Measurements from ENCODE around the gene MESD. TPM values are rescaled to one million over a fixed set of nuclear protein-coding genes. Genes with fewer than 3 reads are reported as not detected.

MESD gene
- polyA plus RNA-seq, 1 of the 3 experiments (the other 2 are of a cell fraction) = 15.2 TPM

- Histone ChIP-seq H3K4me2 (no peak overlapping the region), H3K79me2 (ENCODE audit: insufficient read depth) (no peaks in the 10 kb centered on the region), H4K20me1 (ENCODE audit: insufficient read depth) (no peaks in the 10 kb centered on the region), H3K27me3 (ENCODE audit: insufficient read depth) (no peaks in the 10 kb centered on the region), H3K4me3 (ENCODE audit: low read depth in 2 of 2, low read length in 1 of 2) (no peak overlapping the region), H3K36me3 (replicated peaks in 1 of 2; ENCODE audit: control insufficient read depth in 1 of 2, insufficient read depth in 2 of 2, low read length in 1 of 2) (peaks cover 0 to 84% of the 10 kb centered on the region in 2 experiments), H3K9ac (no peak overlapping the region), H2AFZ (ENCODE audit: low read depth) (no peak overlapping the region), H3K4me1 (ENCODE audit: control insufficient read depth in 1 of 2, insufficient read depth in 2 of 2, low read depth in 1 of 2, low read length in 1 of 2) (no peaks in the 10 kb centered on the region), H3K9me2 (no peaks in the 10 kb centered on the region), H3K9me3 (no peaks in the 10 kb centered on the region), H3F3A (replicated peaks; ENCODE audit: insufficient read depth) (no peaks in the 10 kb centered on the region), H3K27ac (ENCODE audit: low read depth in 2 of 2, low read length in 1 of 2) (no peak overlapping the region)
- ChIA-PET CTCF (interaction anchor here (1.2 to 1.5 kb wide), 2 partner anchors 25 to 378 kb away, joined by 3 to 7 read pairs; no protein-coding TSS in a partner anchor), POLR2A (no interaction called here)
- TF ChIP-seq RFX5 (IDR thresholded peaks at IDR 0.05; ENCODE audit: low read length) (no peak), MXI1 (IDR thresholded peaks at IDR 0.05; ENCODE audit: low read depth, low read length) (no peak), MEF2A (IDR thresholded peaks at IDR 0.05; ENCODE audit: borderline replicate concordance, low read depth) (no peak), GATA2 (CRISPR knock-in tag; IDR thresholded peaks at IDR 0.05) (no peak), FOXM1 (IDR thresholded peaks at IDR 0.05; ENCODE audit: low read depth) (no peak), NFIC (IDR thresholded peaks at IDR 0.05; ENCODE audit: borderline replicate concordance) (no peak), NRF1 (IDR thresholded peaks at IDR 0.05; ENCODE audit: low read depth, low read length) (no peak), POLR2AphosphoS5 (IDR thresholded peaks at IDR 0.05; ENCODE audit: low read depth, low read length) (no peak), SMC3 (IDR thresholded peaks at IDR 0.05; ENCODE audit: low read depth, low read length) (no peak), PBX3 (IDR thresholded peaks at IDR 0.05) (no peak), RXRA (IDR thresholded peaks at IDR 0.05; ENCODE audit: borderline replicate concordance, low read depth) (no peak), CHD2 (IDR thresholded peaks at IDR 0.05; ENCODE audit: low read length, partially characterized antibody) (no peak), EZH2phosphoT487 (IDR thresholded peaks at IDR 0.05; ENCODE audit: borderline replicate concordance, low read depth) (no peak), TAF1 (IDR thresholded peaks at IDR 0.05; ENCODE audit: borderline replicate concordance, low read depth, low read length) (no peak), SIN3A (IDR thresholded peaks at IDR 0.05; ENCODE audit: borderline replicate concordance, low read depth, low read length) (no peak), FOXJ3 (CRISPR knock-in tag; IDR thresholded peaks at IDR 0.05) (no peak), FOSL2 (IDR thresholded peaks at IDR 0.05; ENCODE audit: borderline replicate concordance, low read depth) (no peak)
- TF ChIP-seq, protein P1, sequence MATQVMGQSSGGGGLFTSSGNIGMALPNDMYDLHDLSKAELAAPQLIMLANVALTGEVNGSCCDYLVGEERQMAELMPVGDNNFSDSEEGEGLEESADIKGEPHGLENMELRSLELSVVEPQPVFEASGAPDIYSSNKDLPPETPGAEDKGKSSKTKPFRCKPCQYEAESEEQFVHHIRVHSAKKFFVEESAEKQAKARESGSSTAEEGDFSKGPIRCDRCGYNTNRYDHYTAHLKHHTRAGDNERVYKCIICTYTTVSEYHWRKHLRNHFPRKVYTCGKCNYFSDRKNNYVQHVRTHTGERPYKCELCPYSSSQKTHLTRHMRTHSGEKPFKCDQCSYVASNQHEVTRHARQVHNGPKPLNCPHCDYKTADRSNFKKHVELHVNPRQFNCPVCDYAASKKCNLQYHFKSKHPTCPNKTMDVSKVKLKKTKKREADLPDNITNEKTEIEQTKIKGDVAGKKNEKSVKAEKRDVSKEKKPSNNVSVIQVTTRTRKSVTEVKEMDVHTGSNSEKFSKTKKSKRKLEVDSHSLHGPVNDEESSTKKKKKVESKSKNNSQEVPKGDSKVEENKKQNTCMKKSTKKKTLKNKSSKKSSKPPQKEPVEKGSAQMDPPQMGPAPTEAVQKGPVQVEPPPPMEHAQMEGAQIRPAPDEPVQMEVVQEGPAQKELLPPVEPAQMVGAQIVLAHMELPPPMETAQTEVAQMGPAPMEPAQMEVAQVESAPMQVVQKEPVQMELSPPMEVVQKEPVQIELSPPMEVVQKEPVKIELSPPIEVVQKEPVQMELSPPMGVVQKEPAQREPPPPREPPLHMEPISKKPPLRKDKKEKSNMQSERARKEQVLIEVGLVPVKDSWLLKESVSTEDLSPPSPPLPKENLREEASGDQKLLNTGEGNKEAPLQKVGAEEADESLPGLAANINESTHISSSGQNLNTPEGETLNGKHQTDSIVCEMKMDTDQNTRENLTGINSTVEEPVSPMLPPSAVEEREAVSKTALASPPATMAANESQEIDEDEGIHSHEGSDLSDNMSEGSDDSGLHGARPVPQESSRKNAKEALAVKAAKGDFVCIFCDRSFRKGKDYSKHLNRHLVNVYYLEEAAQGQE (IDR thresholded peaks at IDR 0.05; ENCODE audit: low read depth, low read length) = no peak
- TF ChIP-seq, protein P2, sequence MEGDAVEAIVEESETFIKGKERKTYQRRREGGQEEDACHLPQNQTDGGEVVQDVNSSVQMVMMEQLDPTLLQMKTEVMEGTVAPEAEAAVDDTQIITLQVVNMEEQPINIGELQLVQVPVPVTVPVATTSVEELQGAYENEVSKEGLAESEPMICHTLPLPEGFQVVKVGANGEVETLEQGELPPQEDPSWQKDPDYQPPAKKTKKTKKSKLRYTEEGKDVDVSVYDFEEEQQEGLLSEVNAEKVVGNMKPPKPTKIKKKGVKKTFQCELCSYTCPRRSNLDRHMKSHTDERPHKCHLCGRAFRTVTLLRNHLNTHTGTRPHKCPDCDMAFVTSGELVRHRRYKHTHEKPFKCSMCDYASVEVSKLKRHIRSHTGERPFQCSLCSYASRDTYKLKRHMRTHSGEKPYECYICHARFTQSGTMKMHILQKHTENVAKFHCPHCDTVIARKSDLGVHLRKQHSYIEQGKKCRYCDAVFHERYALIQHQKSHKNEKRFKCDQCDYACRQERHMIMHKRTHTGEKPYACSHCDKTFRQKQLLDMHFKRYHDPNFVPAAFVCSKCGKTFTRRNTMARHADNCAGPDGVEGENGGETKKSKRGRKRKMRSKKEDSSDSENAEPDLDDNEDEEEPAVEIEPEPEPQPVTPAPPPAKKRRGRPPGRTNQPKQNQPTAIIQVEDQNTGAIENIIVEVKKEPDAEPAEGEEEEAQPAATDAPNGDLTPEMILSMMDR (IDR thresholded peaks at IDR 0.05) = no peak
- TF ChIP-seq, protein P3, sequence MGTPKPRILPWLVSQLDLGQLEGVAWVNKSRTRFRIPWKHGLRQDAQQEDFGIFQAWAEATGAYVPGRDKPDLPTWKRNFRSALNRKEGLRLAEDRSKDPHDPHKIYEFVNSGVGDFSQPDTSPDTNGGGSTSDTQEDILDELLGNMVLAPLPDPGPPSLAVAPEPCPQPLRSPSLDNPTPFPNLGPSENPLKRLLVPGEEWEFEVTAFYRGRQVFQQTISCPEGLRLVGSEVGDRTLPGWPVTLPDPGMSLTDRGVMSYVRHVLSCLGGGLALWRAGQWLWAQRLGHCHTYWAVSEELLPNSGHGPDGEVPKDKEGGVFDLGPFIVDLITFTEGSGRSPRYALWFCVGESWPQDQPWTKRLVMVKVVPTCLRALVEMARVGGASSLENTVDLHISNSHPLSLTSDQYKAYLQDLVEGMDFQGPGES (IDR thresholded peaks at IDR 0.05; ENCODE audit: low read depth, low read length) = no peak
- no peak for DNase-seq
- 91% methylated on average over 5 of the region's 5 CpGs for WGBS (ENCODE audit: low lambda C conversion rate)
These were observed 44.0 kb downstream of the MESD start for GRCh38 chr15:80945605-80946004.
